ENCODE results near the gene C1QC.

Gene C1QC

DNA sequence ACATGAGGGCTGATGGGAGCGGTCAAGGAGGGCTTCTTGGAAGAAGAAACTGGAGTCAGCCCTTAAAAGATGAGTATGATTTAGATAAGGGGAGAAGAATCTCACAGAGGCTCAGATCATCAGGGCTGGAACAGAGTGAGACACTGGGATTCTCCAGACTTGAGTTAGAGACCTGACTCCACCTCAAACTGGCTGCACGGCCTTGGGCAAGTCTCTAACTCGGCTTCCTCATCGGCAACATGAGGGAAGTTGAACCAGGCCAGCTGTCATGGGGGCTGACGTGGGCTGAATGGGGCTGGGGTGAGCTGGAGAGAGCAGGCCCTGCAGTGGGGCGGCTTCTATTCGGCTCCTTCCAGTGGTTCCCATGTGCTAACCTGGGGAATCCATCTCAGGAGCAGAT, 2.5 kb downstream of the C1QC start:
- H3K4me1 ChIP-seq (ENCODE audit: control insufficient read depth, insufficient read depth, low read length), result no peaks in the 10 kb centered on the region
- H3K27me3 ChIP-seq (ENCODE audit: control insufficient read depth, insufficient read depth, low read length, poor library complexity, severe bottlenecking), result no peaks in the 10 kb centered on the region
- H3K4me3 ChIP-seq (ENCODE audit: insufficient read depth, low read depth, low read length), result no peak overlapping the region
- no peaks in the 10 kb centered on the region for H3K9me3 ChIP-seq (ENCODE audit: control insufficient read depth, low read length)
- H3K36me3 ChIP-seq (ENCODE audit: control insufficient read depth, insufficient read depth, low read length), result no peaks in the 10 kb centered on the region
- WGBS, 2 experiments, result 79% methylated on average over 7 of the region's 7 CpGs
- H3K27ac ChIP-seq (ENCODE audit: insufficient read depth, low read depth, low read length, poor library complexity, severe bottlenecking), result no peak overlapping the region

DNA sequence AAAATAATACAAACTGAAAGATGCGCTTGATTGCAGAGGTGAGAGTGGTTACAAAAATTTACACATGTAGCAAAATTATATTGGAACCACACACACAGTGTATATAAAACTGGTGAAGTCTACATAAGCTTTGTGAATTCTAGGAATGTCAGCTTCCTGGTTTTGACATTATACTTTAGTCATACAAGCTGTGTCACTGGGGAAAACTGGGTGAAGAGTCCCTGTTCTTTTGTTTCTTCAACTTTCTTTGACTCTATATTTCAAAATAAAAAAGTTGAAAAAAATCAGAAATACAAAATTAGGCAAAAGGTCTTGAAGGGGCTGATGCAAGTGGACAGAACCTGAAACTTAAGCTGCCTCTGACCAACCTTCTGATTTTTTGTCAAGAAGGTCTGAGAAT, 3.0 kb downstream of the C1QC start:
- WGBS, 2 experiments, result 50% methylated on average over 1 of the region's 1 CpG; no CpG with 5 or more reads in 1 of the 2 experiments
- Histone ChIP-seq H3K27ac (ENCODE audit: insufficient read depth, low read depth, low read length, poor library complexity, severe bottlenecking) (no peak overlapping the region), H3K36me3 (ENCODE audit: control insufficient read depth, insufficient read depth, low read length) (no peaks in the 10 kb centered on the region)

DNA sequence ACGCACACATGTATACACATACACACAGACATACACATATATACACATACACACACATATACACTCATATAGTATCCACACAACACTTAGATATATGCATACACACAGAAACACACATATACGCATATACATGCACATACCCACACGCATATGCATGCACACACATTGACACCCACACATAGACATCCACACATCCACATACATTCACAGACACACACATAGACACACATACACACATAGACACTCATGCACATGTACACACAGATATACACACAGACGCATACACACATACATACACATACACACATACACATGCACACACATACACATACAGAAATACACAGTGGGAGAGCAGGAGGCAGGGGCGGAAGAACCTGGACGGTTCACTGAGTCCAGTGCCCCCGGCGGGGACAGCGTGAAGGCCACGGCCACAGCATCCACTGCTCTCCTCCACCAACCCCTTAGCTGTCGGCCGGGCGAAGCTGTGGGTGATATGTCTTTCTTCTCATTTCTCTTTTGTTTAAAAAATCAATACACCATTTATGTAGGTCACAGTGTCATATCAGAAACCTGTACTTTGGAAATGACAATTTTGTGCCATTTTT, 6.8 kb downstream of the C1QC start:
- no peaks in the 10 kb centered on the region for H3K4me1 ChIP-seq (ENCODE audit: control insufficient read depth, insufficient read depth, low read length)
- no peaks in the 10 kb centered on the region for H3K36me3 ChIP-seq (ENCODE audit: control insufficient read depth, insufficient read depth, low read length)
- H3K27ac ChIP-seq (ENCODE audit: insufficient read depth, low read depth, low read length, poor library complexity, severe bottlenecking), result no peak overlapping the region
- WGBS, 2 experiments, result 91 to 92% methylated on average over 13 of the region's 13 CpGs
- H3K9me3 ChIP-seq (ENCODE audit: control insufficient read depth, low read length), result no peaks in the 10 kb centered on the region
- no peaks in the 10 kb centered on the region for H3K27me3 ChIP-seq (ENCODE audit: control insufficient read depth, insufficient read depth, low read length, poor library complexity, severe bottlenecking)
- no peak overlapping the region for H3K4me3 ChIP-seq (ENCODE audit: insufficient read depth, low read depth, low read length)

More for the DNA sequence above, 3.0 kb downstream of the C1QC start:
- Histone ChIP-seq H3K4me3 (ENCODE audit: insufficient read depth, low read depth, low read length) (no peak overlapping the region), H3K27me3 (ENCODE audit: control insufficient read depth, insufficient read depth, low read length, poor library complexity, severe bottlenecking) (no peaks in the 10 kb centered on the region), H3K9me3 (ENCODE audit: control insufficient read depth, low read length) (no peaks in the 10 kb centered on the region), H3K4me1 (ENCODE audit: control insufficient read depth, insufficient read depth, low read length) (no peaks in the 10 kb centered on the region)

DNA sequence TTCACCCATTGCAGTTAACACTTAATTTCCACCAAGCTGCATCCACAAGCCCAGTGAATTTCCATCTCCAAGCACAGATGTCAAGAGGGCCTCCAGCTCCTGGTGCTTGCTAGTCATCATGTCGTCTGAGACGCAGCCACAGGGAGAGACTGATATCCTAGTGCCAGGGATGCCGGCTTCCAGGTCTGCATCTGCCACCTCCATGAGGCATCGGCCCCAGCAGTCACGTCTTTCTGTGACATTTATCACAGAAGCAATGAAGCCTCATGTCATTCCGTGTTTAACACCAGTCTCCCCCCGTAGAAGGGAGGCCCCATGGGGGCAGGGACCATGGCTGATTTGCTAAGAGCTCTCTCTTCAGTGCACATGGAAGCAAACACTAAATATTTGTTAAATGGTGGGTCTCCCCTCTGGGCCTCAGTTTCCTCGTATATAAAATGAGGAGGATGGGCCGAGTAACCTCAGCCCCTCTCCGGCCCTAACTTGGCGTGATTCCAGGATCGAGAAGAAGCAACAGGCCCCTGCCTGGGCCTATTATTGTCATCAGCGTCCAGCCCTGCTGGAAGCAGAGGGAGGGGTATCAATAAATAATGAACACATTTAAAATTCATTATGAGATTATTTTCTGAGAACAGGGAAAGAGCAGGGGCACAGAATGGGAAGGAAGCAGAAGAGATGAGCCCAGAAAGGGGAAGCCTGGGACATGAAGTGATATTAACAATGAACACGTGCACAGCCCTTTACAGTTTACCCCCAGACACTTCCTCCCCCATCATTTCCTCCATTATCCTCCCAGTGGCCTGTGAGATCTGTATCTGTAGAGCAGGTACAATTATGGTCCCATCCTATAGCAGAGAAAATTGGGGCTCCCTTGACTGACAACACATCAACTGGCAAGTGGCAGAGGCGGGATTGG, 8.8 kb downstream of the C1QC start:
- H3K27ac ChIP-seq (ENCODE audit: insufficient read depth, low read depth, low read length, poor library complexity, severe bottlenecking), result no peak overlapping the region
- no peaks in the 10 kb centered on the region for H3K36me3 ChIP-seq (ENCODE audit: control insufficient read depth, insufficient read depth, low read length)
- no peaks in the 10 kb centered on the region for H3K9me3 ChIP-seq (ENCODE audit: control insufficient read depth, low read length)
- H3K4me3 ChIP-seq (ENCODE audit: insufficient read depth, low read depth, low read length), result no peak overlapping the region
- H3K4me1 ChIP-seq (ENCODE audit: control insufficient read depth, insufficient read depth, low read length), result no peaks in the 10 kb centered on the region
- H3K27me3 ChIP-seq (ENCODE audit: control insufficient read depth, insufficient read depth, low read length, poor library complexity, severe bottlenecking), result no peaks in the 10 kb centered on the region
- WGBS, 2 experiments, result 90 to 92% methylated on average over 13 to 15 of the region's 15 CpGs

DNA sequence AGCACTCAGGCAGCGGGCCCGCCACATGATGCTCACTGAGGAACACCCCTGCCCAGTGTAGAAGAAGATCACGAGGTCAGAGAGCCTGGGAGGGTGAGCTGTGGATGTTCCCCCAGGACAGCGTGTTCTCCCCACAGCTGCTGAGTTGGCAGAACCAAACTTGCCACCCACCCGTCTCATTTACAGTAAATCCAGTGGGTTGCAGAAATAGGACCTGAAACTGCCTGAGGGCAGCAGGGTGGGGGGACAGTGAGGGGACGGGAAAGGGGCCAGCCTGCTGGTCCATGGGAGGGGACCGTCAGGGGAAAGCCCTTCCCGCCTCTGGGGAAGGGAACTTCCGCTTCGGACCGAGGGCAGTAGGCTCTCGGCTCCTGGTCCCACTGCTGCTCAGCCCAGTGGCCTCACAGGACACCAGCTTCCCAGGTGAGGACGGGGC, 9.5 kb downstream of the C1QC start, which contains the start of gene C1QB:
Gene C1QB (plus strand): TSS at position 356 of the 436 bp plus-strand sequence. CDS start 6,227 bp downstream, outside the sequence.
- H3K9me3 ChIP-seq (ENCODE audit: control insufficient read depth, low read length), result no peaks in the 10 kb centered on the region
- no peaks in the 10 kb centered on the region for H3K4me1 ChIP-seq (ENCODE audit: control insufficient read depth, insufficient read depth, low read length)
- no peak within 1 kb of the TSS for H3K27ac ChIP-seq (ENCODE audit: insufficient read depth, low read depth, low read length, poor library complexity, severe bottlenecking)
- no peaks in the 10 kb centered on the region for H3K27me3 ChIP-seq (ENCODE audit: control insufficient read depth, insufficient read depth, low read length, poor library complexity, severe bottlenecking)
- 85 to 89% methylated on average over 13 of the region's 13 CpGs for WGBS, 2 experiments
- no peaks in the 10 kb centered on the region for H3K36me3 ChIP-seq (ENCODE audit: control insufficient read depth, insufficient read depth, low read length)
- no peak within 1 kb of the TSS for H3K4me3 ChIP-seq (ENCODE audit: insufficient read depth, low read depth, low read length)

DNA sequence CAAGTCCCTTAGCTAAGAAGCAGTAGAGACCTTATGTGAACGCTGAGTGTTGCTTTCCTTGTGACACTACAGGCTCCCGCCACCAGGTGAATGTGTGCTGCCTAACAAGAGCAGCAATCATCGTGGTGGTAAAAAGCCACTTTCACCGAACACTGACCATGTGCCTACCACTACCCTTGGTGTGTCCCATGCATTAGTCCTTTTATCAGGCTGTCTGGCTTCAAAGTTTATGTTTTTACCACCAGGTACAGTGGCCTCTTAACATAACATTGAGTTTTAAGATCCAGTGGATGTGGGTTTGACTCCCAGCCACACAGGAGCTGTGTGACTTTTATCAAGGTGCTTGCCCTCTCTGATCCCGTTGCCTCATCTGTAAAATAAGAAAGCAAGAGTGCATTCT, 11.3 kb downstream of the C1QC start:
- no peaks in the 10 kb centered on the region for H3K9me3 ChIP-seq (ENCODE audit: control insufficient read depth, low read length)
- no peaks in the 10 kb centered on the region for H3K27me3 ChIP-seq (ENCODE audit: control insufficient read depth, insufficient read depth, low read length, poor library complexity, severe bottlenecking)
- no peak overlapping the region for H3K4me3 ChIP-seq (ENCODE audit: insufficient read depth, low read depth, low read length)
- H3K4me1 ChIP-seq (ENCODE audit: control insufficient read depth, insufficient read depth, low read length), result no peaks in the 10 kb centered on the region
- WGBS, 2 experiments, result 65 to 76% methylated on average over 5 of the region's 5 CpGs
- H3K36me3 ChIP-seq (ENCODE audit: control insufficient read depth, insufficient read depth, low read length), result no peaks in the 10 kb centered on the region
- H3K27ac ChIP-seq (ENCODE audit: insufficient read depth, low read depth, low read length, poor library complexity, severe bottlenecking), result no peak overlapping the region

DNA sequence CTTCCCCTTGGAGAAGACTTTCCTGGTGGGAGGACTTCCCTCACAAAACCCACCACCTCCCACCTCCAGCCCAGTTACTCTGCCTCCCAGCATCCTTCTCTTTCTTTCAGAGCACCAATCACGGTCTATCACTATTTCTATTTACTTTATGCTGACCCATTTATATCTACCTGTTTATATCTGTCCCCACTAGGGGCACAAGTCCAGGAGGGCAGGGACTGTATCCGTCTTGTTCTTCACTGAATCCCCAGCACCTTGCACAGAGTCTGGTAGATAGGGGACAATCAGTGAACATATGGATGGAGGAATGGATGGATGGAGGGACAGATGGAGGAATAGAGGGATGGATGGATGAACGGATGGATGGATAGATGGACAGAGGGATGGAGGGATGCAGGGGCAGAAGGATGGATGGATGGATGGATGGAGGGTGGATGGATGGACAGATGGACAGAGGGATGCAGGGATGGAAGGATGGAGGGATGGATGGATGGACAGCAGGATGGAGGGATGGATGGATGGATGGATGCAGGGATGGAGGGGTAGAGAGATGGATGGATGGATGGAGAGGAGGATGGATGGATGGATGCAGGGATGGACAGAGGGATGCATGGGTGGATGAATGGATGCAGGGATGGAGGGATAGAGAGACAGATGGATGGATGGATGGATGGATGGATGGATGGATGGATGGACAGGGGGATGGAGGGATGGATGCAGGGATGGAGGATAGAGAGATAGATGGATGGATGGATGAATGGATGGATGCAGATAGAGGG, 15.1 kb downstream of the C1QC start:
- no peaks in the 10 kb centered on the region for H3K36me3 ChIP-seq (ENCODE audit: control insufficient read depth, insufficient read depth, low read length)
- H3K27me3 ChIP-seq (ENCODE audit: control insufficient read depth, insufficient read depth, low read length, poor library complexity, severe bottlenecking), result no peaks in the 10 kb centered on the region
- WGBS, 2 experiments, result 78 to 82% methylated on average over 3 of the region's 3 CpGs
- H3K27ac ChIP-seq (ENCODE audit: insufficient read depth, low read depth, low read length, poor library complexity, severe bottlenecking), result no peak overlapping the region
- no peak overlapping the region for H3K4me3 ChIP-seq (ENCODE audit: insufficient read depth, low read depth, low read length)
- no peaks in the 10 kb centered on the region for H3K9me3 ChIP-seq (ENCODE audit: control insufficient read depth, low read length)
- no peaks in the 10 kb centered on the region for H3K4me1 ChIP-seq (ENCODE audit: control insufficient read depth, insufficient read depth, low read length)

DNA sequence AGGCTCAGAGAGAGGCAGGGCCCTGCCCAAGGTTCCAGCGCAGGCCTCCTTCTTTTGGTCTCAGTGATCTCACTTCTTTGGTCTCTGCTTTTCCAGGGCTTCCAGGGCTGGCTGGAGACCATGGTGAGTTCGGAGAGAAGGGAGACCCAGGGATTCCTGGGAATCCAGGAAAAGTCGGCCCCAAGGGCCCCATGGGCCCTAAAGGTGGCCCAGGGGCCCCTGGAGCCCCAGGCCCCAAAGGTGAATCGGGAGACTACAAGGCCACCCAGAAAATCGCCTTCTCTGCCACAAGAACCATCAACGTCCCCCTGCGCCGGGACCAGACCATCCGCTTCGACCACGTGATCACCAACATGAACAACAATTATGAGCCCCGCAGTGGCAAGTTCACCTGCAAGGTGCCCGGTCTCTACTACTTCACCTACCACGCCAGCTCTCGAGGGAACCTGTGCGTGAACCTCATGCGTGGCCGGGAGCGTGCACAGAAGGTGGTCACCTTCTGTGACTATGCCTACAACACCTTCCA, 17.3 kb downstream of the C1QC start:
- no peaks in the 10 kb centered on the region for H3K36me3 ChIP-seq (ENCODE audit: control insufficient read depth, insufficient read depth, low read length)
- WGBS, 2 experiments, result 93 to 94% methylated on average over 19 of the region's 19 CpGs
- H3K27ac ChIP-seq (ENCODE audit: insufficient read depth, low read depth, low read length, poor library complexity, severe bottlenecking), result no peak overlapping the region
- no peaks in the 10 kb centered on the region for H3K4me1 ChIP-seq (ENCODE audit: control insufficient read depth, insufficient read depth, low read length)
- no peaks in the 10 kb centered on the region for H3K9me3 ChIP-seq (ENCODE audit: control insufficient read depth, low read length)
- no peaks in the 10 kb centered on the region for H3K27me3 ChIP-seq (ENCODE audit: control insufficient read depth, insufficient read depth, low read length, poor library complexity, severe bottlenecking)
- no peak overlapping the region for H3K4me3 ChIP-seq (ENCODE audit: insufficient read depth, low read depth, low read length)

DNA sequence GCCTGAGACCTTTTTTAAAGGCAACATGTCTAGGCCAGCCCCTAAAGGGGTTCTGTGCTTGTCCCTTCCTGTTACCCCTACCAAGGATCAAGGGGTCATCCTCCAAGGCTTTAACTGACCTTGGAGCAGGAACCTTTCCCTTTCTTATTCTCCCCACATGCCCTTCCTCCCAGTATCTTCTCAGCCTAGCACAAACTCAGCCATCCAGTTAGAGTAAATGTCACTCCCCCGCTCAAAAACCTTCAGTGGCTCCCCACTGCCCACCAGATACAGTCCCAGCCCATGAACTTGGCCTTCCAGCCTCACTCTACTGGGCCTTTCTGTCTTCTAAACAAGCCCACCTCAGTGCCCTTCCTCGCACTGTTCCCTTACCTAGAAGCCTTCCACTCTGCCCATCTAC, 18.4 kb downstream of the C1QC start:
- Histone ChIP-seq H3K4me1 (ENCODE audit: control insufficient read depth, insufficient read depth, low read length) (no peaks in the 10 kb centered on the region), H3K36me3 (ENCODE audit: control insufficient read depth, insufficient read depth, low read length) (no peaks in the 10 kb centered on the region), H3K27me3 (ENCODE audit: control insufficient read depth, insufficient read depth, low read length, poor library complexity, severe bottlenecking) (no peaks in the 10 kb centered on the region), H3K4me3 (ENCODE audit: insufficient read depth, low read depth, low read length) (no peak overlapping the region), H3K27ac (ENCODE audit: insufficient read depth, low read depth, low read length, poor library complexity, severe bottlenecking) (no peak overlapping the region), H3K9me3 (ENCODE audit: control insufficient read depth, low read length) (no peaks in the 10 kb centered on the region)
- WGBS, 2 experiments, result 92 to 94% methylated on average over 2 of the region's 2 CpGs
